HUES6 (cell line): ENCODE results near the gene NRXN2.

ENCODE experiments used
- H3K27ac ChIP-seq: 2 replicates; pipeline ENCODE4 v1.7.0; 2013; ENCODE audit warnings: low read depth, mild to moderate bottlenecking, low read length, inconsistent platforms
- H3K27me3 ChIP-seq: 2 replicates; pipeline ENCODE4 v1.6.1; 2013; ENCODE audit warnings: low read length; ENCODE audit not compliant: control insufficient read depth, insufficient read depth
- H3K36me3 ChIP-seq: 2 replicates; pipeline ENCODE4 v1.6.1; 2013; ENCODE audit warnings: low read length; ENCODE audit not compliant: control insufficient read depth, insufficient read depth
- H3K4me1 ChIP-seq: 2 replicates; pipeline ENCODE4 v1.6.1; 2013; ENCODE audit warnings: low read length; ENCODE audit not compliant: control insufficient read depth, insufficient read depth
- H3K4me3 ChIP-seq: 2 replicates; pipeline ENCODE4 v1.5.1; 2013; ENCODE audit warnings: low read depth, low read length
- H3K9ac ChIP-seq: one replicate; pipeline ENCODE4 v1.6.1; 2013; ENCODE audit warnings: mild to moderate bottlenecking, low read length
- H3K9me3 ChIP-seq: 2 replicates; pipeline ENCODE4 v1.6.1; 2013; ENCODE audit warnings: low read depth, low read length; ENCODE audit not compliant: control insufficient read depth, insufficient read depth

The NRXN2 gene

DNA sequence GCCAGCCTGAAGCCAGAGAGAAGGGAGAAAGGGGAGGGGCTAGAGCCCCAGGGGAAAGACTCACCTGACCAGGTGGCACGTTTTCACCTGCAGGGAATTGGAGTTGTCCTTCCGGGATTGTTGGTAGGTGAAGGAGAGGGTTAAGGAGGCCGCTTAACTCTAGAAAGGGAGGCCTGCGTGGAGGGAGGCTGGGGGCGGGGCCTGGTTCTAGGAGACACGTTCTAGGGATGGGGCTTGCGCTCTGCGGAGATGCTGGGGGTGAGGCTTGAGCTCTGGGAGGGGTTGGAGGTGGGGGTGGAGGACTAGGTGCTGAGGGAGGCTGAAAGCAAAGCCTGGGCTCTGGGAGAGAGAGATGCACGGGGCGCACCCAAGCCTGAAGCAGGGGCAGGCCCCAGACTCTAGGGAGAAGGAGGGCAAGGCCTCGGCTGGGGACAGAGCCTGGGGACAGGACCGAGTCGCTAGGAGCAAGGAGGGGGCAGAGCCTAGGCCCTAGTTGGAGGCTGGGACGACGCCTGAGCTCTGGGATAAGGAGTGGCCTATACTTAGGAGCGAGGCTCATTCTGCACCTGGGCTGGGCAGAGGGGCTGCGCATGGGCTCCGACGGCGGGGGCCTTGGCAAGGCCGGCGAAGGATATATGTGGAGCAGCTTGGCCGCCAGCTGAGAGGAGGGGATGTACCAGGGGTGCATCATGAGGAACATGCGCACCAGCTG, 18.5 kb upstream of the NRXN2 start:
- peak overlapping the region; percentile 51 for H3K4me3 ChIP-seq
- H3K4me1 ChIP-seq = peaks cover 38% of the 10 kb centered on the region
- peaks cover 62% of the 10 kb centered on the region for H3K27me3 ChIP-seq
- H3K27ac ChIP-seq = no peak overlapping the region
- H3K9ac ChIP-seq = no peak overlapping the region
- no peaks in the 10 kb centered on the region for H3K36me3 ChIP-seq
- H3K9me3 ChIP-seq = no peaks in the 10 kb centered on the region

- H3K9ac ChIP-seq = no peak overlapping the region
- H3K27ac ChIP-seq = no peak overlapping the region
- H3K36me3 ChIP-seq = no peaks in the 10 kb centered on the region
- peaks cover 38% of the 10 kb centered on the region for H3K4me1 ChIP-seq
- no peaks in the 10 kb centered on the region for H3K9me3 ChIP-seq
- no peak overlapping the region for H3K4me3 ChIP-seq
- H3K27me3 ChIP-seq = peaks cover 50% of the 10 kb centered on the region
Observed at GRCh38 chr11:64739871-64740270, 16.9 kb upstream of the NRXN2 start.

DNA sequence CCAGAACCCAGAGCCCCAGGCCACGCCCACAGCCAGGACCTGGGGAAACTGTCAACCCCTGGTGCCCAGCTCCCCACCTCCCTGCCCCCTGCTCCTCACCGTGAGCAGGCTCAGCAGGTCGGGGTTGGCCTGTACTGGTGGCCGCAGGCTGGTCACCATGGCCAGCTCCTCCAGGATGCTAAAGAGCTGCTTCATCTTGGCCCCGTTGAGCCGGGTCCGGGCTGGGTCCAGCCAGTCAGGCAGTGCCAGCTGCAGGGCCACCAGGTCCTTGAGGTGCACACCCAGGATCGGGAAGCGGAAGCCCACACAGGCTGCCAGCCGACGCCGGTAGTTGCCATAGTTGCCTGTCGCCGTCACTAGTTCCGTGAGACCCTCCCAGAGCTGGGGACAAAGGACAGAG, 13.7 kb upstream of the NRXN2 start:
- H3K36me3 ChIP-seq = no peaks in the 10 kb centered on the region
- H3K27ac ChIP-seq = no peak overlapping the region
- no peak overlapping the region for H3K9ac ChIP-seq
- H3K9me3 ChIP-seq = no peaks in the 10 kb centered on the region
- H3K4me3 ChIP-seq = no peak overlapping the region
- H3K27me3 ChIP-seq = peaks cover 22% of the 10 kb centered on the region
- peaks cover 27% of the 10 kb centered on the region for H3K4me1 ChIP-seq

- Histone ChIP-seq H3K27ac (no peak overlapping the region), H3K36me3 (no peaks in the 10 kb centered on the region), H3K4me1 (peaks cover 22% of the 10 kb centered on the region), H3K9ac (no peak overlapping the region), H3K27me3 (peaks cover 13% of the 10 kb centered on the region), H3K4me3 (no peak overlapping the region), H3K9me3 (no peaks in the 10 kb centered on the region)
Observed at GRCh38 chr11:64735725-64736259, 12.8 kb upstream of the NRXN2 start.

DNA sequence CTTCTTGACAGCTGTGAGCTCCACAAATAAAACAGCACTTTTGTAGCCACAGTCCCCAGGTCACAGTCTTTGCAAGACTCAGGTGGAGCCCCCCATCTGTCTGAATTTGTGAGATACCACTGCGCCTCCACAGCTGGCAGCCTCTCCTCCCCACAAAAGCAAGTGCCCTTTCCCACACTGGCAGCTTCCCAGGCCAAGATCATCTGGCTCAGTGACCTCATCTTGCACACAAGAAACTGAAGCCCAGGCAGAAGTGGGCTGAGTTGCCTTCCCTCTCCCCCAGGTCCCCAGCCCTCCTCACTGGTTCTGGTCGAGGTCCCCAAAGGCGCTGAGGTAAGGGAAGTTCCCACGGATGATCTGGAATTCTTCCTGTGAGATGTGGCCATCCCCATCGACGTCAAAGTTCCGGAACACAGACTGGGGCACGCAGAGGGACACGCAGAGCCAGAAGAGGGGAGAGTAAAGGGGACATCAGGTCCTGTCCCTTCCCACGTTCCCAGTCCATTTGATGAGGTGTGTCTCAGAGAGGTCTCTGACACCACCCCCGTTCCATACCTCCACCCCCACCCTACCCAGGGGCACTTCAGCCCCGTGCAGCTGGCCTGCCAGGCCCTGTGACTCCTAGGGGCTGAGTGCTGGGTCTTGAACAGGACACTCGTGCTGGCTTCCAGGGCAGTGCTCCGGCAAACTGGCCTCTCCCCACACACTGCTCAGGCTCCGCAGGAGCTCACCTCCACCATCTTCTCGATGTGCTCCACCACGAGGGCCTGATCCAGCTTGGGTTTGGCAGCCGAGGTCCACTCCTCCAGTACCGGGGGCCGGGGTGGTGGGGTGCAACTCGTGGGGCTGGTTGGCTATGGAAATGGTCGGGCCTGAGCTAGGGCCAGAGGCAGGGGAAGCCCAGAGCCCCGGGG, 12.1 kb upstream of the NRXN2 start:
- Histone ChIP-seq H3K9me3 (no peaks in the 10 kb centered on the region), H3K4me3 (no peak overlapping the region), H3K9ac (no peak overlapping the region), H3K4me1 (peaks cover 23% of the 10 kb centered on the region), H3K27ac (no peak overlapping the region), H3K36me3 (no peaks in the 10 kb centered on the region), H3K27me3 (peaks cover 13% of the 10 kb centered on the region; the same call in 1 of the 2 replicates)

DNA sequence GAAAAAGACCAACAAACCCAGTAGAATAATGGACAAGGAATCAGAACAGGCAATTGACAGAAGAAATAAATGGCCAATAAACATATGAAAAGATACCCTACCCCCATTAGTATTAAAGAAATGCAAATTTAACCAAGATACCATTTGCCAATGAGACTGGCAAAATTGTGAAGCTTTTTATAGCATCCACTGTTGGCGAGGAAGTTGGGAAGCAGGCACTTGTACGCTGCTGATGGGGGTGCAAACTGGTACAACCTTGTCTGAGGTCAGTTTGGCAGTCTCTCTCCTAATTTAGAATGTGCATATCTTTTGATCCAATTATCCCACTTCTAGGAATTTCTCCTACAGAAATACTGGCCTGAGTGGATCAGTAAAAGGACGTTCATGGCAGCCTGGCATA, 8.6 kb upstream of the NRXN2 start:
- H3K9me3 ChIP-seq = no peaks in the 10 kb centered on the region
- peaks cover 17% of the 10 kb centered on the region for H3K4me1 ChIP-seq
- H3K27ac ChIP-seq = no peak overlapping the region
- no peaks in the 10 kb centered on the region for H3K36me3 ChIP-seq
- H3K9ac ChIP-seq = no peak overlapping the region
- peaks cover 7% of the 10 kb centered on the region; the same call in 1 of the 2 replicates for H3K27me3 ChIP-seq
- no peak overlapping the region for H3K4me3 ChIP-seq

DNA sequence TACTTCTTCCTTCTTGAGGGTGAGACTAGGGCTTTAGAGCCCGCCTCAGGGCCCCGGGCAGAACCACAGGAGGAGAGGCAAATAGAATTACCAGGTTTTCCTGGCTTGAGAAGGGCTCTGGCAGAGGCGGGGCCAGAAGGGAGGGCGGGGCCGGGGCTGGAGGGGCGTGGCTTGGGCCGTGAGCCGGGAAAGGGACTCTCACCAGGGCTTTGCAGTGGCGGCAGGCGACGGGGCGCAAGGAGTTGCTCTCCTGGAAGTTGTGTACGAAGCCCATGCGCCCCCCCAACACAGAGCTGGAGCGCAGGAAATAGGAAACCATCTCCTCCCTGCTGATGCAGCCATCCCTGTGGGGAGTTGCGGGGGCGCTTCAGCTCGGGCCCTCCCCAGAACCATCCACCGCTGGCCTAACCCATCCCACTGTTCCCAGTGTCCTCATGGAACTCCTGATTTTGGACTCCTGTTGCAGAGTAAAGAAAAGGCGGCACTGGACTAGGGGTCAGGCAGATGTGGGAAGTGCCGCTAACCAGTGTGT, 6.9 kb upstream of the NRXN2 start:
- H3K27ac ChIP-seq = no peak overlapping the region
- peaks cover 33% of the 10 kb centered on the region for H3K4me1 ChIP-seq
- H3K9me3 ChIP-seq = no peaks in the 10 kb centered on the region
- H3K9ac ChIP-seq = no peak overlapping the region
- no peaks in the 10 kb centered on the region for H3K36me3 ChIP-seq
- H3K4me3 ChIP-seq = peak overlapping the region; percentile 43
- H3K27me3 ChIP-seq = peaks cover 7% of the 10 kb centered on the region; the same call in 1 of the 2 replicates

- Histone ChIP-seq H3K9ac (no peak overlapping the region), H3K27me3 (peaks cover 7% of the 10 kb centered on the region; the same call in 1 of the 2 replicates), H3K4me3 (no peak overlapping the region), H3K4me1 (peaks cover 41% of the 10 kb centered on the region), H3K36me3 (no peaks in the 10 kb centered on the region), H3K9me3 (no peaks in the 10 kb centered on the region), H3K27ac (no peak overlapping the region)
Observed at GRCh38 chr11:64728757-64729365, 5.9 kb upstream of the NRXN2 start.

DNA sequence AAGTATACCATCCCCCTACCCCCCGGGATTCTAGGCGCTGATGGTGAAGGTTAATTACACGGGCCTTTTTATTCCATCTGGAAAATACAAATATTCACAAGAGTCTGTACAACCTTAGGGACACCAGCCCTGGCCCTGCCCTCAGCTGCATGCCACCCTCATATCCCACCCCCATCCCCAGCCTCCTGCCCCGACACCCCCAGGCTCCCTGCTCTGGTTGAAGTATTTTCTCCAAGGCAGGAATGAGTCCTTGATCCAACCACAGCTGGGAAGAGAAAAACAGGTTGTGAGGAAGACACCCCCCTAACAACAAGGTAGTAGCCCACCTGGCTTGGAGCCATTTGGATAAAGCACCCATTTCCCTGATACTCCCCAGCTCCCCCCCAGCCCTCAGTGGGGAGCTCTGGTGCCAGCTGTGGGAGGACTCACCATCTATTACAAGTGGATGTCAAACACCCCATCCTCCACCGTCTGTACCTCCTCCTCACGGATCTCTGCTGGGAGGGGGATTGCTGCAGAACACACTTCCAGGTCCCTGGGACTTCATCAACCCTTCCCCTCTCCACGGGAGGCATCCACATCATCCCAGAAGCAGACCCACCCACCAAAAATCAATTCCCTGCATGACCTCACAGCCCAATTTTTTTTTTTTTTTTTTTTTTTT, 4.0 kb upstream of the NRXN2 start:
- Histone ChIP-seq H3K4me1 (peaks cover 44% of the 10 kb centered on the region), H3K9ac (no peak overlapping the region), H3K36me3 (no peaks in the 10 kb centered on the region), H3K27ac (no peak overlapping the region), H3K4me3 (no peak overlapping the region), H3K9me3 (no peaks in the 10 kb centered on the region), H3K27me3 (peaks cover 13% of the 10 kb centered on the region)

DNA sequence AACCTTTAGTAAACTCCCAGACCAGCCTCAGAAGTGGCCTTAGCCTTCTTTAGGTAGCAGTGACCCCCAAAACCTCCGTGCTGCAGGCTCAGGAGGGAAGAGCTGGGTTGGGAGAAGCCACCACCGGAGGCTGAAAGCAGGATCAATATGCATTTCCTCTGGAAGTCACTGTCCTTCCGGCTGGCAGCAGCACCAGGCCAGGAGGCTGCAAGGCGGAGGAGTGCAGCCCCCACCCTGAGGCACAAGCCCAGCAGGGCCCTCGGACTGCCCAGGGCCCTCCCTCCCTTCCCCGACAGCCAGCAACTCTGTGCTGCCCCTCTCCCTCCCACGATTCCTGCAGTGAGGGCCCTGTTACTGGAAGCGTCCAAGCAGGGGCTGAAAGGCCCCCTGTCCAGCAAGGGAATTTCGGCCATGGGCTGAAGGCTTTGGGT, 3.2 kb upstream of the NRXN2 start:
- H3K4me1 ChIP-seq = peaks cover 37% of the 10 kb centered on the region
- H3K27ac ChIP-seq = no peak overlapping the region
- no peaks in the 10 kb centered on the region for H3K36me3 ChIP-seq
- H3K4me3 ChIP-seq = no peak overlapping the region
- H3K9ac ChIP-seq = no peak overlapping the region
- H3K27me3 ChIP-seq = peaks cover 21% of the 10 kb centered on the region
- H3K9me3 ChIP-seq = no peaks in the 10 kb centered on the region
